Measurements from ENCODE around the gene PIGA. TPM values are rescaled to one million over a fixed set of nuclear protein-coding genes. Genes with fewer than 3 reads are reported as not detected.

PIGA gene
- total and polyA plus RNA-seq, 10 of the 15 experiments (the other 5 are each of a cell fraction or from before 2014, with no cell fraction given): 4.9 to 24.1 (median 11.0) TPM

- BruUV-seq (replicated peaks): no TSS peak
- no peak overlapping the region for H3K27ac ChIP-seq (ENCODE audit: control insufficient read depth, insufficient read depth)
- H3K9me3 ChIP-seq (replicated peaks; ENCODE audit: control insufficient read depth, insufficient read depth, low read length): no peaks in the 10 kb centered on the region
- no peak overlapping the region for H3K4me3 ChIP-seq
- H3K9ac ChIP-seq (ENCODE audit: control insufficient read depth, insufficient read depth, low read length): no peak overlapping the region
- SMC1A ChIA-PET (ENCODE audit: uncharacterized antibody, unreplicated experiment): interaction anchor here (2.2 kb wide), 1 partner anchor 18 kb away, joined by 7 read pairs; no protein-coding TSS in a partner anchor
- peaks cover 0 to 3% of the 10 kb centered on the region in 2 experiments; a peak in 1 of 4 replicates for H3K36me3 ChIP-seq (ENCODE audit: control insufficient read depth in 2 of 2, insufficient read depth in 2 of 2, low read length in 1 of 2)
- DNase-seq (ENCODE audit: low read depth, low spot score): no peak
- no peaks in the 10 kb centered on the region for H3K4me1 ChIP-seq (ENCODE audit: control insufficient read depth, insufficient read depth, low read length)
- CTCF ChIA-PET: no interaction called here
- RAD21 ChIA-PET (ENCODE audit: unreplicated experiment): no interaction called here
- no peak for ATAC-seq
- POLR2A ChIA-PET: no interaction called here
- H3K4me2 ChIP-seq (ENCODE audit: control insufficient read depth, insufficient read depth): no peak overlapping the region
- no peak overlapping the region for H2AFZ ChIP-seq (ENCODE audit: control insufficient read depth, low read depth, low read length)
- TF ChIP-seq BACH1 (IDR thresholded peaks at IDR 0.05; ENCODE audit: borderline replicate concordance) (no peak), NKRF (conservative IDR thresholded peaks at IDR 0.05) (no peak), CREB1 (IDR thresholded peaks at IDR 0.05; ENCODE audit: low read depth) (no peak), ZBTB11 (CRISPR knock-in tag; IDR thresholded peaks at IDR 0.05) (no peak), USF1 (IDR thresholded peaks at IDR 0.05; ENCODE audit: borderline replicate concordance, extremely low read length, insufficient read depth, low read depth, low read length) (no peak), ZNF274 (IDR thresholded peaks at IDR 0.05; ENCODE audit: insufficient read depth, insufficient read length) (no peak), PRDM15 (CRISPR knock-in tag; IDR thresholded peaks at IDR 0.05) (no peak), NBN (IDR thresholded peaks at IDR 0.05) (no peak), TARDBP (IDR thresholded peaks at IDR 0.05; ENCODE audit: borderline replicate concordance) (no peak), POLR2AphosphoS2 (IDR thresholded peaks at IDR 0.05; ENCODE audit: low read depth, low read length) (no peak), CBX3 (IDR thresholded peaks at IDR 0.05; ENCODE audit: borderline replicate concordance, low read depth) (no peak), MEF2A (IDR thresholded peaks at IDR 0.05; ENCODE audit: insufficient read depth, low read depth, low read length) (no peak)
- H3K79me2 ChIP-seq (ENCODE audit: control insufficient read depth, insufficient read depth, low read length): peaks cover 4% of the 10 kb centered on the region
- H3K27me3 ChIP-seq (replicated peaks in 1 of 2; ENCODE audit: control insufficient read depth in 2 of 2, insufficient read depth in 2 of 2, low read length in 1 of 2): no peaks in the 10 kb centered on the region
- 66% methylated on average over 2 of the region's 2 CpGs for WGBS (ENCODE audit: insufficient coverage, insufficient replicate concordance, low lambda C conversion rate, missing lambda C conversion rate)
- no peaks in the 10 kb centered on the region for H4K20me1 ChIP-seq (ENCODE audit: control insufficient read depth, insufficient read depth)
- intact Hi-C loops (cut with micrococcal nuclease; ENCODE audit: unreplicated experiment) (no loop called here), in situ Hi-C loops (cut with MboI) (no loop called here)
- FAIRE-seq: no peak
These were observed 6.5 kb downstream of the PIGA start for GRCh38 chrX:15328821-15329220.

Data from GM12878 (cell line).